Iris pigment epithelial cell (primary cell): ENCODE results near the gene ASB4.
A peak's percentile ranks its signal among the peaks of the same experiment; 100 is the strongest.

ENCODE experiments used
- DNase-seq: peaks from one replicate; pipeline ENCODE4 v3.0.0-alpha.2; 2011; ENCODE audit warnings: low read depth

ASB4 gene

GRCh38 chr7:95526128-95526738 is 40.5 kb downstream of the ASB4 start:
- DNase-seq, result no peak

GRCh38 chr7:95527033-95527775 is 41.5 kb downstream of the ASB4 start:
- DNase-seq, result peak; percentile 42

- no peak for DNase-seq
Observed at GRCh38 chr7:95527776-95528250, 42.1 kb downstream of the ASB4 start.

GRCh38 chr7:95529701-95530100 is 44.0 kb downstream of the ASB4 start:
- DNase-seq, result no peak

GRCh38 chr7:95530881-95531280 is 45.1 kb downstream of the ASB4 start:
- no peak for DNase-seq

- no peak for DNase-seq
Observed at GRCh38 chr7:95531605-95532219, 46.0 kb downstream of the ASB4 start.

GRCh38 chr7:95534796-95535195 is 49.1 kb downstream of the ASB4 start:
- DNase-seq, result no peak

- no peak for DNase-seq
Observed at GRCh38 chr7:95535662-95536061, 49.9 kb downstream of the ASB4 start.

- DNase-seq, result no peak
Observed at GRCh38 chr7:95536656-95537311, 51.0 kb downstream of the ASB4 start.

GRCh38 chr7:95537468-95537867 is 51.7 kb downstream of the ASB4 start:
- DNase-seq, result no peak

- DNase-seq, result no peak
Observed at GRCh38 chr7:95539426-95539825, 53.7 kb downstream of the ASB4 start.

- DNase-seq, result no peak
Observed at GRCh38 chr7:95540366-95540765, 54.6 kb downstream of the ASB4 start.

GRCh38 chr7:95543312-95543711 is 57.6 kb downstream of the ASB4 start:
- no peak for DNase-seq

- no peak for DNase-seq
Observed at GRCh38 chr7:95544171-95544570, 58.4 kb downstream of the ASB4 start.

- DNase-seq, result peak; percentile 82
Observed at GRCh38 chr7:95545007-95545615, 59.4 kb downstream of the ASB4 start.

GRCh38 chr7:95545673-95546072 is 59.9 kb downstream of the ASB4 start:
- DNase-seq, result no peak

- no peak for DNase-seq
Observed at GRCh38 chr7:95546647-95547046, 60.9 kb downstream of the ASB4 start.

GRCh38 chr7:95547361-95548348 is 61.9 kb downstream of the ASB4 start:
- no peak for DNase-seq

- DNase-seq, result peak; percentile 97
Observed at GRCh38 chr7:95549818-95550529, 64.2 kb downstream of the ASB4 start.

- peak; percentile 27 for DNase-seq
Observed at GRCh38 chr7:95550546-95550945, 64.8 kb downstream of the ASB4 start.
